ENCODE measurements around the gene MMP24OS. TPM values are rescaled to one million over a fixed set of nuclear protein-coding genes. Genes with fewer than 3 reads are reported as not detected.
A peak's percentile ranks its signal among the peaks of the same experiment; 100 is the strongest.
"Not testable (repeated sequence)": the region's sequence is repeated elsewhere in the genome, so short reads cannot be mapped to it uniquely, and the experiment has no call there.

MMP24OS gene
- 20.1 TPM for total RNA-seq

DNA sequence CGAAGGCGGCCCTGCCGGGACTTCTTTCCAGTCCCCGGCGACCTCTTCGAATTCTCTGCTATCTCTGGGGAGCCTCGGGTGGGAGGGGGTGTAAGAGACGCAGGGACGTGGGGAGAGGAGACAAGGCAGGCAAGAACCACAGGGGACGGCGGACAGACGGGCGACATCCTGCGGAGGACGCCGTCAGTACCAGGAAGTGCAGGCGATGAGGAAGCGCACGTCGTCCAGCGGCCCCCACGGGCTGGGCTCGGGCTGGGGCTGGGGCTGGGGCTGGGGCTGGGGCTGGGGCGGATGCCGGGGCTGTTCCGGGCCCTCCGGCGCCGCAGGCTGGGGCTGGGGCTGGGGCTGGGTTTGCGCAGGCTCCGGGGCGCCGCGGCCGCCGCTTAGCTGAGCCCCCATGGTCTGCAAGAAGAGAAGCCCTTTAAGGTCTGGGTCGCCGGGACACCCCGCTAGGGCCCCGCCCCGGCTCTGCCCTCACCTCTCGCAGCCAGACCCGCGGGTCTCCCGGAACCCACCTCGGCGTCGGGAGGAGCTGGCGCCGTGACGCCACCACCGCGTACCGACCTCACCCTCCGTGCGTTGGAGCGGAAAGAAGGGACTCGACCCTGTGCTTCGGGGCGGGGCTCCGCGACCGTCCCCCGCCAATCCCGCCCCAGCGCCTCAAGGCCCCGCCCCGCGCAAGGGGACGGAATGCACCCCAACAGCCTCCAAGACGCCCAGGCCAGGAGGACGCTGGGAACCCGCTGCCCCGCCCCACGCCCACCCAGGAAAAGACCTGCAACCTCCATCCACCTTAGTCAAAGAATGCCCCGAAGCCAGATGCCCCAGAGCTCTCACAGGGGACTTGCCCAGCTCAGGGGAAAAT, at the start of gene MMP24OS:
Gene MMP24OS (minus strand): TSS at position 592 of the 865 bp plus-strand sequence. CDS start 193 bp downstream, at position 399.
- peaks cover 11% of the 10 kb centered on the region for H3K4me1 ChIP-seq (ENCODE audit: insufficient read depth, low read length)
- peak within 1 kb of the TSS; percentile 85 for H3K4me3 ChIP-seq (ENCODE audit: low read length)
- no peaks in the 10 kb centered on the region for H3K9me3 ChIP-seq (ENCODE audit: low read depth, low read length)
- no peaks in the 10 kb centered on the region for H3K27me3 ChIP-seq (ENCODE audit: insufficient read depth, low read length)

DNA sequence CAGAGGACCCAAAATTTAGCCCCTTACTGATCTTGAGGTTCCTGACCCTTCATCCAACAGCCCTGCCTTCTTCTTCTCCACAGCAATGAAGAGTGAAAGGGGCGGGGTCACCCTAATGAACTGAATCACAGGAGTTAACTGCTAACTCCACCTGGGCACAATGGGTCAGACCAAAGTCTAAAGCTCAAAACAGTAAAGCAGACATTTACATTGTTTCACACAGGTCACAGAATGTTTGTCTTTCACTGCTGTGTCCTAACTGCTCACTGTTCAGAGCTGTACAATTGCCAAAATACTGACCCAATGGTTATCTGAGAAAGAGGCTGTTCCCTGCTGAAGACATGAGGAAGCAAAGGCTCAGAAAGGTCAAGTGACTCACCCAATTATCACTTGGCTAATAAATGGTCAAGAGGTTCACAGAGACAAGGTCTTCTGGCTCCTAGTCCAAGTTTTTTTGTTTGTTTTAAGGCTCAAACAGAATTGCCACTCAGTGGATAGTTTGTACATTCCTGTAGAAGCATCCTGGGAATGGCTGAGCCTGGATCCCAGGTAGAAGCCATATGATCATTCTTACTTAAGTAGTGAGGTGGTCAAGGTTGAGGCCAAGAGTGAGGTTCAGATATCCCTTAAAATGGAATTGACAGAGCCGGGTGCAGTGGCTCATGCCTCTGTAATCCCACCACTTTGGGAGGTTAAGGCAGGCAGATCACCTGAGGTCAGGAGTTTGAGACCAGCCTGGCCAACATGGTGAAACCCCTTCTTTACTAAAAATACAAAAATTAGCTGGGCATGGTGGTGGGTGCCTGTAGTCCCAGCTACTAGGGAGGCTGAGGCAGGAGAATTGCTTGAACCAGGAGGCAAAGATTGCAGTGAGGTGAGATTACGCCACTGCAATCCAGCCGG, 49.4 kb upstream of the MMP24OS start:
- Histone ChIP-seq H3K4me1 (ENCODE audit: insufficient read depth, low read length) (peaks cover 9% of the 10 kb centered on the region), H3K4me3 (ENCODE audit: low read length) (no peak overlapping the region), H3K9me3 (ENCODE audit: low read depth, low read length) (no peaks in the 10 kb centered on the region), H3K27me3 (ENCODE audit: insufficient read depth, low read length) (no peaks in the 10 kb centered on the region)

DNA sequence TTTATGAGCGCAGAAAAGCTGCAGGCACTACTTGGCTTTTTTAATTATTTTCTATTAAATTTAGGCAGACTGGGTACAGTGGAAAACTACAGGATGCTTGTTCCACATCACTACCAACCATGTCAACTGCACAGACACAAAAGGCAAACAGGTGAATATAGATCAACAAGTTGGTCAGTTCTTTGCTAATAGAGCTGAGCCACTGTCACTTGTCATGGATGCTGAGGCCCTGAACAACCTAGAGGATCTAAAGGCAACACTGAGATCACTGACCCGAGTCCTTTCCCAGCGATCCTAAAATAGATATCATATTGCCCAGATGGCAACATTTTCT, 48.8 kb upstream of the MMP24OS start:
- Histone ChIP-seq H3K4me1 (ENCODE audit: insufficient read depth, low read length) (peaks cover 9% of the 10 kb centered on the region), H3K27me3 (ENCODE audit: insufficient read depth, low read length) (no peaks in the 10 kb centered on the region), H3K4me3 (ENCODE audit: low read length) (no peak overlapping the region), H3K9me3 (ENCODE audit: low read depth, low read length) (no peaks in the 10 kb centered on the region)

DNA sequence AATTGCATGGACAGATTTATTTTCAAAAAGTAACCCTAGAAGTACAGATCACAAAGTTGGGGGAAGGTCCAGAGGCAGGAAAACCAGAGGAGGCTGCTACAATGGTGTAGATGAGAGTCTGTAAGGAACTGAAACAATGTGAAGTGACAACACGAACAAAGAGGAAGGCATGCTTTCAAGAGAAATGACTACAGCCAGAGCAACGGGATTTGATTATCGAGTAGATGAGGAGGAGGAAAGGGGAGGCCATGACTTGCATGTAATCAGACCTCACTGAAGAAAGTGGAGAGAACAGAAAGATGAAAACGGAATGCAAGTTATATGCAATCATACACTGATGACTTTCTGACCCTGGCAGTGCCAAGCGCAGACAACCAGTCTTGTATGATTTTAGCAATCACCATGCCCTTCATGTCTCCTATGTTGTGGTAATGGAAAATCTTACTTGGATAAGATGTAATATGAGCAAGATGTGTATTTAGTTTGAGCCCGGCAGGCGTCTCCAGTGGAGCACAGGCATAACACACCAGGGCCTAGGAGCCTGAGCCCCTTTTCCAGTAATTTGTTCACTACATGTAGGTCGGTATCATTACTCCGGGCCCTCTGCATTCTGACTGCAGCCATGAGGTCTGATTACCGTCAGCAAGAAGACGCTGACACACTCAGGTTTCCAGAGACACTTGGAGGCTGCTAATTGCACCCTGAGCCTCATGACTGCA, 48.3 kb upstream of the MMP24OS start:
- H3K27me3 ChIP-seq (ENCODE audit: insufficient read depth, low read length), result no peaks in the 10 kb centered on the region
- no peak overlapping the region for H3K4me3 ChIP-seq (ENCODE audit: low read length)
- H3K9me3 ChIP-seq (ENCODE audit: low read depth, low read length), result no peaks in the 10 kb centered on the region
- H3K4me1 ChIP-seq (ENCODE audit: insufficient read depth, low read length), result peaks cover 9% of the 10 kb centered on the region

DNA sequence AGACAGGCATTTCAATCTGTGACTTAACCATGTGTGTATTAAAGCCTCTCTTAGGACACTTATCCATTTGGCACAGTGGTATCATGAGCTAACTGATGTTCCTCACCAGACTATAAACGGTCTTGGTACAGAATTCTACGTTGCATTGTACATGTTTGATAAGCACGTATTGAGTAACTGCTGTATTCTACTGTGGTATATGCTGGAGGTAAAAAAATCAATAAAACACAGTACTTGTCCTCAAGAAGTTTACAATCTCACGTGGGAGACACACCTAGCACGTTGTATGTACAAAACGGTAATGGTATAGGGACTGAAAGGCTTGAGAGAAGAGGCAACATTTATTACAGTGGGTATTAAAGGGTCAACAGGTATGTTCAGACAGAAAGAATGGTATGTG, 47.5 kb upstream of the MMP24OS start:
- H3K4me3 ChIP-seq (ENCODE audit: low read length), result no peak overlapping the region

DNA sequence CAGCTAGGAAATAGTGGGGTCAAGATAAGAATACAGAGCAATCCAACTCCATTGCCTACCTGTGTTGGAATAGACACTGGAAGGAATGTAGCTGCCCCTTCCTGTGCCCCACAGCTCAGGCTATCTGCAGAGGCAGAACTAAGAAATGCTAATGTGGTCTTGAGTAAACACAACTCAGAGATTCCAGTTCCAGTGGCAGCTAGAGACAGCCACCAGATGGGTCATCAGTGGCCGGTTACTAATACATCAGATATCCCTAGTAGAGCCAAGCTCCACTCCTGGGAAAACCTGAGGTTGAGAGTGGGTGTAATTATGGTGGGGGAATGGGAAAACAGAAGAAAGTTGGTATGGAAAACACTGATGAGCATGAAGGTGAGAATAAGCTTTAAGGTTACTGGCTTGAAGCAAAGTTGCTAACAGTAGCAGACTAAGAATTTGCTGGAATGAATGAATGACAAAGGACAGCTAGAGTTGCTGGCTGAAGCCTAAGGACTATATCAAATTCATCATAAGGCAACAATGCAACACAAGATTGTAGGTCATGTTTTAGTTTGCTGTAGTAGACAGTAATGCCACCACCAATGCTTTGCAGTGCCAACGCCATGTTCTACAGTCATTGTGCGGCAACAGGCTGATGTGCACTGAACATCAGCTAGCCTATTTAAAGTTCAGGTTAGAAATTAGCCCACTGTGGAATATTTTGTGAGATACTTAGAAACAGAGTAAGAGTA, 42.6 kb upstream of the MMP24OS start:
- Histone ChIP-seq H3K4me3 (ENCODE audit: low read length) (no peak overlapping the region), H3K27me3 (ENCODE audit: insufficient read depth, low read length) (no peaks in the 10 kb centered on the region), H3K4me1 (ENCODE audit: insufficient read depth, low read length) (peaks cover 3% of the 10 kb centered on the region), H3K9me3 (ENCODE audit: low read depth, low read length) (no peaks in the 10 kb centered on the region)

More for the DNA sequence above, 47.5 kb upstream of the MMP24OS start:
- peaks cover 9% of the 10 kb centered on the region for H3K4me1 ChIP-seq (ENCODE audit: insufficient read depth, low read length)
- no peaks in the 10 kb centered on the region for H3K9me3 ChIP-seq (ENCODE audit: low read depth, low read length)
- no peaks in the 10 kb centered on the region for H3K27me3 ChIP-seq (ENCODE audit: insufficient read depth, low read length)

DNA sequence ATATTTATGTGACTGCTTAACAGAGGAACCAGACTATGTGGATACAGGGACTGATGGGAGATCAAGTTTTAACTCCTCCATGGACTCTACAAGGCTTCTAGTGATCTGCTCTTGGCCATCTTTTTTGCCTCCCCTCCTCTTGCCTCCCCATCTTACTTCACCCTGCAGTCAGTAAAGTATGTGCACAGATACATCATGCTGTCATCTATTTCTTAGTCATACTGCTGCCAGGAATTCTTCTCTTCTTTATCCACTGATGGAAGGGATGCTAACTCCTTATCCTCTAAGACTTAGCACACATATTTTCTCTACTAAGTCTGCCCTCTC, 41.9 kb upstream of the MMP24OS start:
- no peak overlapping the region for H3K4me3 ChIP-seq (ENCODE audit: low read length)
- H3K4me1 ChIP-seq (ENCODE audit: insufficient read depth, low read length), result peaks cover 8% of the 10 kb centered on the region
- no peaks in the 10 kb centered on the region for H3K27me3 ChIP-seq (ENCODE audit: insufficient read depth, low read length)
- H3K9me3 ChIP-seq (ENCODE audit: low read depth, low read length), result no peaks in the 10 kb centered on the region

DNA sequence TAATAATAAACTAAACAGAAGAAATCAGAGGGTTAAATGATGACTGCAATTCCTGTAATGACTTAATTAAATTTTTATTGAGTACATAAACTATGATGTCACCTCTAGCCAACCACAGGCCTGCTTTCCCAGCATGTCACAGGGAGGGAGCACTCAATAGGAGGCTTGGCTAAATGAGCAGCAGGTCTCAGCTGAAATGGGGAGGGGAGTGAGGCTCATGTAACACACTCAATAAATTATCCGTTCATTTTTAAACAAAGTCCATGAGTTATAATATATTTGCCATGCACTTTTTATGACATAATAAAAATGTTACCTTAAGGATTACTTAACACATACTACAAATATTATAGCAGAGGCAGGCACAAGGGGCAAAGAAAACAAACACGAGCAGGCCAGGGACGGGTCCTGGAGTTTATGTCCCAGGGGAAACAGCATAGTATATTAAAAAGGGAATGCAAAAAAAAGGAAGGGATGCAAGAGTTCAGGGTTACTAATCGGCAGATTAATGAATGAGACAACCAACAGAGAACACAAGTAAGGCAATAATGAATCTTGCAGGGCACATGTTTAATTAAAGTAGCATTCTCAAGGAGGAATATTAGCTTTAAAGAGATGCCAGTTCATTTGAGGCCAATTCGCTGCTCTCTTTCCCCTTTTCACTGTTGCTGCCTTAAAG, 41.4 kb upstream of the MMP24OS start:
- H3K9me3 ChIP-seq (ENCODE audit: low read depth, low read length), result no peaks in the 10 kb centered on the region
- H3K4me3 ChIP-seq (ENCODE audit: low read length), result no peak overlapping the region

DNA sequence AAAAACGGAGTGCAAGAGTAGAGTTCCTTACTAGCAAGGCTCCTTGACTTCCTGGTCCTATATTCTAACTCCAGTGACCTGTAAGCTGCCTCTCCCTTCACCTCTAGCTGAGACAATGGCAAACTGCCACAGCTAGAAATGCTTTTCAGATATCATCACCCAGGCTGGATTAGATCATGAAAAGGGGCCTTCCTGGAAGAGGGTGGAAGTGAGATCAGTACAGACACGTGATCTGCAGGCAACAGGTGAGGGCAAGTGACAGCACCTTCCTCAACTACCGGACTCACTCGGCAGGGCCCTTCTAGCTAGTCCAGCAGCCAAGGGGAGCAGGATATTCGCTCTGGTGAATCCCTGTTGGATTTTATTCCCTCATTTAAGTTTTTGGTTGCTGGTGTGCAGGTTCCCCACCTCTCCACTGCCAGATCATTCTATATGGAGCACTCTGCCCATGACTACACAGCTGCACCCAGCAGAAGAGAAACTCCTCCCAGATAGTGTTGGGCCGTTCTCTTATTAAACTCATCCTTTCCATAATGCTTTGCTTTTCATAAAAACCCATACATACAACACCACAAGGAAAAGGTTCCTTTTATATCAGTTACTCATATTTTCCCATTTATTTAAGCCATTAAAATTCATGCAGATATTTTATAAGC, 40.7 kb upstream of the MMP24OS start:
- Histone ChIP-seq H3K4me1 (ENCODE audit: insufficient read depth, low read length) (peaks cover 8% of the 10 kb centered on the region), H3K4me3 (ENCODE audit: low read length) (no peak overlapping the region), H3K27me3 (ENCODE audit: insufficient read depth, low read length) (no peaks in the 10 kb centered on the region), H3K9me3 (ENCODE audit: low read depth, low read length) (no peaks in the 10 kb centered on the region)

More for the DNA sequence above, 41.4 kb upstream of the MMP24OS start:
- Histone ChIP-seq H3K4me1 (ENCODE audit: insufficient read depth, low read length) (peaks cover 8% of the 10 kb centered on the region), H3K27me3 (ENCODE audit: insufficient read depth, low read length) (no peaks in the 10 kb centered on the region)

DNA sequence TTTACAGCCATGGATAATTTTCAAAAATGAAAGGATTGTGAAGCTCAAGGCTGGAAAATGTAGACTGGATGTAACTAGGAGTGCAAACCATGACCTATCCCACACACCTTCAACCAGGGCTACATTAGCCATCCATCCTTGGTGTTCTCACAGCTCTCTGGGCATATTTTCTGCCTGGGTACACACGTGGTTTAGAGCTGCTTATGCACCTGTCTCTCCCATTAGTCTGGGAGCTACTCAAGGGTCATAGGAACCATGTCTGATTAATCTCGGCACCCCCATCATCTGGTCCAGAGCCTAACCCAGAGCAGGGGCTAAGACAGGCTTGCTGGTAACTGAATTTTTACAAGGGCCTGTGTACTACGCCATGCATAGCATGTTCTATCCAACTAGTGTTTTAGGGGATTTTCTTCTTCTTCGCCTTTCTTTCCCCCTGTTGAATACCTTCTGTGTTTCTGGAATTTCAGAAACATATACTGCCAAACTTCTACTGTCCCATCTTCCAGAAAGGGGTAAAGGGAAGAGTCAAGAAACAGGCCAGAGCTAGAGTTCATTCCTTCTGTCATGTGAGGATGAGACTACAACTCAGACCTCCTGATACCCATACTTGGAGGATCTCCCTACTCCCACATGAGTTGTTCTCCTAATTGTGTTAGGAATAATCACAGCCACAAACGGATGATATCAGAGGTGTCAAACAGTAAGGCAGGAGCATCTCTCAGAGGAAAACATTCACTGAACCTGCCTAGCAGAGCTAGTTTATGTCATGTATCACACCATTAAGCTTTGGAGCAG, 39.7 kb upstream of the MMP24OS start:
- Histone ChIP-seq H3K27me3 (ENCODE audit: insufficient read depth, low read length) (no peaks in the 10 kb centered on the region), H3K4me1 (ENCODE audit: insufficient read depth, low read length) (peaks cover 8% of the 10 kb centered on the region), H3K4me3 (ENCODE audit: low read length) (no peak overlapping the region), H3K9me3 (ENCODE audit: low read depth, low read length) (no peaks in the 10 kb centered on the region)

DNA sequence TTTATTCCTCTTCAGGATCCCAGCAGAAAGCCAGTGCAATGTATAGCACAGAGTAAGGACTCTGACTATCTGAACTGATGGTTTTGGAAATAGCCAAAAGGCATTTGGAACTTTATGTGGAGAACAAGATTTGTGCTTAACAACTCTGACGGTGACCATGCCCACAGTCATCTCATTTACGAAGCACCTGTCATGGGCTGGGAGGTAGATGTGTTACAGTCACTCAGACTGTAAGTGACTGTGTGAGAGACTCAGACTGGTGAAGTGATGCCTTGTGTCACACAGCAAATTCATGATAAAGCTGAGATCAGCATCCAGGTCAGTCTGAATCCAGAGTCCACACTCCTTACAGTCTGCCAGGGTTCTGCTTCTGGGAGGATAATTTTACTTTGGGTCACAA, 38.2 kb upstream of the MMP24OS start:
- Histone ChIP-seq H3K27me3 (ENCODE audit: insufficient read depth, low read length) (no peaks in the 10 kb centered on the region), H3K9me3 (ENCODE audit: low read depth, low read length) (no peaks in the 10 kb centered on the region), H3K4me1 (ENCODE audit: insufficient read depth, low read length) (peaks cover 8% of the 10 kb centered on the region), H3K4me3 (ENCODE audit: low read length) (no peak overlapping the region)

DNA sequence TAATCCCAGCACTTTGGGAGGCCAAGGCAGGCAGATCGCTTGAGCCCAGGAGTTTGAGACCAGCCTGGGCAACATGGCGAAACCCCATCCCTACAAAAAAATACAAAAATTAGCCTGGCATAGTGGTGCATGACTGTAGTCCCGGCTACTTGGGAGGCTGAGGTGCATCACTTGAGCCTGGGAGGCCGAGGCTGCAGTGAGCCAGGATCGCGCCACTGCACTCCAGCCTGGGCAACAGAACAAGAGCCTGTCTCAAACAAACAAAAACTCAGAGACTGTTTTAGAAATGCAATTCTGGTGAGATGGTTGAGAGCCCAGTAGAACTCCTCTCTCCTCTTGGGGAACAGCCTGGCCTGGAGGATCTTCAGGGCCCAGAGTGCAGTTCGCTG, 37.7 kb upstream of the MMP24OS start:
- not testable (repeated sequence) for H3K9me3 ChIP-seq (ENCODE audit: low read depth, low read length); H3K4me1 ChIP-seq (ENCODE audit: insufficient read depth, low read length); H3K27me3 ChIP-seq (ENCODE audit: insufficient read depth, low read length); H3K4me3 ChIP-seq (ENCODE audit: low read length)

Data from mononuclear cell (primary cell).